Endometrial microvascular endothelial cells (primary cell): ENCODE measurements around the gene MRGPRX2. TPM values are rescaled to one million over a fixed set of nuclear protein-coding genes. Genes with fewer than 3 reads are reported as not detected.

Source experiments
- in situ Hi-C: cut with HindIII; loops from 2 replicates; pipeline ENCODE4 v1.10.0; 2017; ENCODE audit warnings: low sequenced_read_pairs, low pct_unique_long_range_greater_than_20kb; ENCODE audit errors: inconsistent ontology term
- total RNA-seq: library from RNA; depleted of rRNA; stranded (reverse); fragments of >200 nt; gene quantifications from one replicate; pipeline ENCODE4 v1.2.3, GENCODE V29; 2015; ENCODE audit errors: inconsistent ontology term

MRGPRX2 gene
- total RNA-seq, 1 donor from 2014 or later: not detected

DNA sequence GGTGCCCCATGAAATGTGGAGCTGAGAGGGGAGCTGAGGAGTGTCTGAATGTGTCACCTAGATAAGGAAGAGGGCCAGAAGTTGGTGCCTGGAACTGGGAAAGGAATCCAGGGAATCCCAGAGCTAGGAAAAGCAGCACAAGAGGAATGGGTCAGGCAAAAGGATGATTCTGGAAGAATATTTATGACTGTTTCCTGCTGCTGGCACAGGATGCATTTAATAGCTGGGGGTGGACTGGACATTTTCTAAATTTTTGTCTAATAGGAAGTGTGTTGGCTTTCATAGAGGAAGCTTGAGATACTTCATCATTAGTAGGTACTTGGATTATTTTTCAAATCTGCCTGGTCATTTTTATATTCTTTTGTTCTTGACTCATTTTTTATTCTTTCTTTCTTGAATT, 17.4 kb upstream of the MRGPRX2 start:
- in situ Hi-C loops: no loop called here

DNA sequence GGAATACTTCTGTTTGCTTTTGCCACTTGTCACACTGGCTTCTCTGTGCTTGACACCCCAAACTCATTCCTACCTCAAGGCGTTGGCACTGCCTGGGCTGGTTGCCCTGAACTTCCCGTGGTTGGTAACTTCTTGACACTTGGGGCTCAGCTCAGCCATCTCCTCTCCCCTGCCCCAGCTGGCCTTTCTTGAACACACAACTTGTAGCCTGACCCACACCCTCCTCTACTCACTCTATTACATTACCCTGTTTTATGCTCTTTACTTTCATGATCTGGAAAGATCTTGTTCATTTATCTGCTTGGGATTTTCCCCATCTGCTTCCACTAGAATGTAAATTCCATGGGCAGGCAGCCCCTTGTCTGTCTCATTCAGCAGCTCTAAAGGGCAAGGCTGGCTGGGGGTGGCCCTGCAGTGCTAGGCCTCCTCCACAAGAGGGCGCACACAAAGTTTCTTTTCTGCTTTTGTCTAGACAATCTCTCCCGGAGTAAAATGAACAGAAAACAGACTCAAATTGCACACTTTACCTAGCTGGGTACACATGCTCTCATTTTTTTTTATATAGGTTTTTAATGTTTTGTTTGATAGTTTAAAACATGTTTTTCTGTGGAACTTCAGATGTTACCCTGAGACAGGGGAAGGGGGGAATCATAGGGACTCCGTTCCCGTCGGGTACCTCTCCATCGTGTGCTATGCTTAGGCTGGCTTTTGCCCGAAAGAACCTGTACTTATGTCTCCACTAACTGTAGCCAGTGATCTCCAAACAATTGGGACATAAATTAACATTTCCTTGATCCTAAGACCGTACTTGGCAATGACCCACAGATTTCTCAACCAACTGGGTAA, 16.4 kb upstream of the MRGPRX2 start:
- in situ Hi-C loops: no loop called here

GRCh38 chr11:19075636-19076035, 15.1 kb upstream of the MRGPRX2 start:
- in situ Hi-C loops: no loop called here

DNA sequence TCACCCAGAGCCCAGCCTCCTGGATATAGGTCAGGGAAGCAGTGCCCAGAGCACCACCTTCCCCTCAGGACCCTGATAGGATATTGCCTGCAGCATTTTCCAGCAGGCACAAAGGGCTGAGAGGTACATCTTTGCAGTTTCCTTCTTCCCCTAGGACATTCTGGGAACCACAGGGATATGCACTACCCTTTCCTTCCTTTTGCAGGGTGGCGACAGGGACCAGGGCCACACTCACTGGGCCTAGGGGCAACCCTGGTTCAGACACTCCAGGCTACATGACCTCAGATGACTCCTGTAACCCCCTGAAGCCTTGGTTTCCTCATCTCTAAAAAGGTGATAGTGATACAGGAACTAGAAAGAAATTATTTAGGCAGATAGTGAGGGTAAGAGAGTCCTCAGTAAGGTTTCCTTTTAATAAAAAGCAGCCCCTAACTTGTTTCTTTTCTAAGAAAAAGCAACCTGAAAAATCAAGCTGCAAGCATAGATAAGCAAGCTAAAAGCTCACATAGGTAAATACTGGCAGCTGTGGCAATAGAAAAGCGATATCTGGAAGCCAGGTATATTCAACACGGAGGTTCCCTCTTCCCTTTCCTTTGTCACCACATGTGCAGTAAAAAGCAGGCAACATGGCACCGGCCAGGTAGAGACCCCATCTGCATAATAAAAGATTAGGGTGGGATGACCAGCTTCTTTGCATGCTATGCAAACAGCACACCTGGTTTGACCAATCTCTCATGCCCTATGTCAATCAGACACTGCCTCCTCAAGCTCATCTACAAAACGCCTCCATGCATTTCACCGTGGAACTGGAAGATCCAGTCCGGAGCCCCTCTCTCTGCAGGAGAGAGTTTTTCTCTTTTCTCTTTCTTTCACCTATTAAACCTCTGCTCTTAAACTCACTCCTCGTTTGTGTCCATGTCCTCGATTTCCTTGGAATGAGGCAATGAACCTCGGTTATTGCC, 13.2 kb upstream of the MRGPRX2 start:
- in situ Hi-C loops: no loop called here

DNA sequence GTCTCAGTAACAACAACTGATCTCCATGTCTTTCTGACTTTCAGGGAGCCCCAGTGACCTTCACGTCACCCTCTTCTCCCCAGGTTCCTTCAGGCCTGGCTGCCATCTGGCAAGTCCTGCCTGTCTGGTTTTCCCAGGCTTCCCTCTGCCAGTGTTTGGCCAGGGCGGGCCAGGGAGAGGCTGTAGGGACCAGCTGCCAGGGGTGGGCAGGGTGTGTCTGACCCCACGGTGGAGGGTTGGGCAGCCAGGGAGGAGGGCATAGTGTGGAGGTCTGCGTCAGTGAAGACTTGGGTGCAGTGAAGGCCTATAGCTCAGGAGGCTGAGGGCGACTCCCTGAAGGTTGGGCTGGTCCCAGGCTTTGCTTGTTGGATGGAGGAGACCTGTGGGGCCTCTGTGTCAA, 11.9 kb upstream of the MRGPRX2 start:
- in situ Hi-C loops: no loop called here

GRCh38 chr11:19071255-19071654, 10.7 kb upstream of the MRGPRX2 start:
- in situ Hi-C loops: no loop called here

- in situ Hi-C loops: no loop called here
Observed at GRCh38 chr11:19059833-19060232, 684 bp downstream of the MRGPRX2 start.

DNA sequence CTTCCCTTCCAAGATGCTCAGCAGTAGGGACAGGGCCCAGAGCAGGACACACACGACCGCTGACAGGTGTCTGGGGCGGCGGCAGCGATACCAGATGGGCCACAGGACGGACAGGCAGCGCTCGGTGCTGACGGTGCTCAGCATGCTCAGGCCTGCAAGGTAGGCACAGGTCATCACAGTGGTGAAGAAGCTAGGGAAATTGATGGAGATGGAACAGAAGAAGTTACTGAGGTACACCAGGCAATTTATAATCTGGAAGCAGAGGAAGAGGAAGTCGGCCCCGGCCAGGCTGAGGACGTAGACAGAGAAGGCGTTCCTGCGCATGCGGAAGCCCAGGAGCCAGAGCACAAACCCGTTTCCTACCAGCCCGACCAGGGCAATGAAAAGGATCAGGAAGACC, 4.6 kb downstream of the MRGPRX2 start:
- in situ Hi-C loops: no loop called here

DNA sequence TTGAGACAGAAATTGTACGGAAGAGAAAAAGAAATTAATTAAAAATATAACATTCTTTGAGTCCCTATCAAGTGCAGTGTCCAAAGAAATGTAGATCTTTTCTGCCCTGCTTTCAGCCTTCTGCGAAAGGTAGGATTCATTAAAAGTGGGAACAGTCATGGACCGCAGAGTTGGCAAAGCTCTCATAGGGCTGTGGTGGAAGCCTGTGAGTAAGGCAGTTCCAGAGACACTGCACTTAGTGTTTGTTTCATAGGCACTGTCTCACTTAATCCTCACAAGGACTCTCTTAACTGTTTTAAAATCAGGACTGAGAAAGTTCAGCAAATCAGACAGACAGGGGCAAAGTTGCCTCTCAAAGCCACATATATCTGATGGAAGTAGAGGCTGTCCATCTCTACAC, 5.5 kb downstream of the MRGPRX2 start:
- in situ Hi-C loops: no loop called here

GRCh38 chr11:19053909-19054308, 6.6 kb downstream of the MRGPRX2 start:
- in situ Hi-C loops: no loop called here

- in situ Hi-C loops: no loop called here
Observed at GRCh38 chr11:19050281-19050680, 10.2 kb downstream of the MRGPRX2 start.

- in situ Hi-C loops: no loop called here
Observed at GRCh38 chr11:19049351-19049750, 11.2 kb downstream of the MRGPRX2 start.

DNA sequence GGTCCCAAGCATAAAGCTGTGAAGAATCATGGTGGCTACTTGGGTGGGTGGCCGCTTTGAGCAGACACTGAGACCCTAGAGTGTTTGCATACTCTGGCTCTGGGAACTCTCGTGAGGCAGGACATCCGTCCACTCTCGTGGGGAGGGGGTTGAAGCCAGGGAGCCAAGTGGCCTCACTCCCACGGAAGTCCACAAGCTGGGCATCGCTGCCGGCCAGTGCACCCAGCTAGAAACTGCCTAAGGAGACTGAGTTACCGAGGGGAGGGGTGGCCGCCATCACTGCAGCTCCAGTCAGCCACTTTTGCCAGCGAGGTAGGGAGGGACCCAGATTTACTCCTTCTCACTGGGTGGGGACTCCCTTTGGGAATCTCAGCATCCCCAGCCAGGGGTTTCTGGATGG, 20.5 kb downstream of the MRGPRX2 start:
- in situ Hi-C loops: no loop called here

GRCh38 chr11:19039409-19039808, 21.1 kb downstream of the MRGPRX2 start:
- in situ Hi-C loops: no loop called here

- in situ Hi-C loops: no loop called here
Observed at GRCh38 chr11:19032990-19033389, 27.5 kb downstream of the MRGPRX2 start.

DNA sequence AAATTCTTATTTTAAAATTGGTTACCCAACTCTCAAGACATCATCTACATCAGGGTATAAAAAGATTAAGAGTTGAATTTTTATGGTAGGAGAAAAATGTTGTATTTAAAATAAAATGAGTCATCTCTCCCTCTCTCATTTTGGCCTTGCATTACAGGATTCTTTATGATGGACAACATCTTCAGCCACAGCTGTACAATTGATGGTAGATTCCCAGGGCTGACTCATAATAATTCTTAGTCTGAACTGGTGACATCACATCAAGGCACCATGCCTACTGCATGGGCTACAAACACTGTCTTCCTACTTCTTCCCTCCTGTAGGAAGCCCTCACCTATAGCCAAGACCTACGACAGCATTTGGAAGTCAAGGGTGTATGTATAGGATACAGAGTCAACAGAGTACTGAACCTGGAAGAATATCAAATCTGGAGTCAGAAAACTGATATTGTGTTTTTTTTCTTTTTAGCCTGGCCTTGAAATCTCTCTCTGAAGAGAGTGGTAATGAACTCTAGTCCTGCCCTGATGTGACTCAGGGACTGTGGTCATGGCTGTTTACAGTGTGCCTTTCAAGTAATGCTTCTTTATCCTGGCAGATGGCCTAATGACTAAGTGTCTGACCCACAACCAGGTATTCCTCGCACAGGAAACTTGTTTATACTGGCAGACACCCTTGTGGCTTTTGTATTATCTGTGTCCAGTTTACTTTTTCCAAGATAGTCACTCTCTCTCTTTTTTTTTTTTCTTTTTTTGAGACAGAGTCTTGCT, 32.5 kb downstream of the MRGPRX2 start:
- in situ Hi-C loops: no loop called here

- in situ Hi-C loops: no loop called here
Observed at GRCh38 chr11:19026862-19027261, 33.7 kb downstream of the MRGPRX2 start.

- in situ Hi-C loops: no loop called here
Observed at GRCh38 chr11:19025481-19026406, 34.8 kb downstream of the MRGPRX2 start.
